Testis (tissue), 3 donors: Measurements from ENCODE around the gene SRCIN1. TPM values are rescaled to one million over a fixed set of nuclear protein-coding genes. Genes with fewer than 3 reads are reported as not detected.

Experiments used
- DNase-seq: peaks from one replicate; pipeline ENCODE4 v3.0.0-alpha.2; 2019
- H3K27ac ChIP-seq, 2 donors: fragments of 200-600 bp; sonication (generic); one replicate each; pipeline ENCODE4 v1.5.1; 2019
- H3K27me3 ChIP-seq: fragments of 200-600 bp; sonication (generic); one replicate; pipeline ENCODE4 v1.5.1; 2019
- H3K36me3 ChIP-seq: fragments of 200-600 bp; sonication (generic); one replicate; pipeline ENCODE4 v1.5.1; 2017; ENCODE audit warnings: low read depth; ENCODE audit errors: missing control alignments
- H3K4me1 ChIP-seq: fragments of 200-600 bp; sonication (generic); one replicate; pipeline ENCODE4 v1.5.1; 2019
- H3K4me3 ChIP-seq, 2 donors: fragments of 200-600 bp; sonication (generic); one replicate each; pipeline ENCODE4 v1.5.1; 2017 to 2019
- H3K9me3 ChIP-seq: fragments of 200-600 bp; sonication (generic); one replicate; pipeline ENCODE4 v1.5.1; 2017
- CTCF ChIP-seq, 3 experiments: fragments of 450-650 bp in 2 of 3; fragments of 200-600 bp in 1 of 3; sonication (generic) in 1 of 3; IDR thresholded peaks; one replicate each; pipeline ENCODE4 v1.5.1; 2016 to 2019; ENCODE audit warnings: antibody characterized with exemption in 3 of 3, mild to moderate bottlenecking in 2 of 3, moderate library complexity in 1 of 3
- POLR2A ChIP-seq: fragments of 450-650 bp; IDR thresholded peaks from one replicate; pipeline ENCODE4 v1.6.1; 2017; ENCODE audit warnings: antibody characterized with exemption, mild to moderate bottlenecking, moderate library complexity
- WGBS, 2 donors: methylation state at CpG; one replicate each; pipeline ENCODE4 v1.1.5; 2018; 5-methylcytosine and 5-hydroxymethylcytosine counted together
- intact Hi-C: fragments of 100-400 bp; cut with DNase I; formaldehyde crosslinking; loops from one replicate; pipeline ENCODE4 v1.15.1; 2023; ENCODE audit warnings: low total_unique reads
- polyA plus RNA-seq: library from polyadenylated mRNA; stranded (reverse); fragments of 350-450 nt; fragmentation: Illumina TruSeq; extraction: RNeasy Lipid Tissue Mini Kit (QIAGEN cat#74804); gene quantifications from one replicate; pipeline ENCODE4 v1.2.3, GENCODE V29; 2014; ENCODE audit warnings: low read depth, low replicate concordance; ENCODE audit not compliant: insufficient read depth
- total RNA-seq, 2 donors: library from RNA; depleted of rRNA; stranded (reverse); fragments of >200 nt; gene quantifications; one replicate each; pipeline ENCODE4 v1.2.3, GENCODE V29; 2016

Gene SRCIN1
- total and polyA plus RNA-seq, 3 donors from 2014 or later, result 3.2 to 8.9 (median 6.2) TPM

DNA sequence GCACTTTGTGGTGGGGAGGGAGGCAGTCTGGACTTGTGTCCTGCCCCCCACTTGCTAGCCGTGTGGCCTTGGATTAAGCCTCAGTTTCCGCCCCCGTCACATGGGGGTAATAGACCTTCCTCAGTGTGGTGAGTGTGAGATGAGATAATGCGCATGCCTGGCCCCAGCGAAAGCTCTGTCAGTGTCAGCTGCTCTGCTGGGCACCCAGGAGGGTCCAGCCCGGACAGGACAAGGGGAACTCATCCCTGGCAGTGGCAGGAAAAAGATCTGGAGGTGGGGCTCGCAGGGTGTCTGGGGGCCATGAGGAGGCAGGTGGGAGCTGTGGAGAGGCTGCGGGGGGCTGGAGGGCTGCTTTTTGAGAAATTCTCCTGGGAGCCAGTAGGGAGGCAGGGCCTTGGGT, 63.5 kb downstream of the SRCIN1 start:
- TF ChIP-seq CTCF (IDR thresholded peaks at IDR 0.05), result no peak
- no peak for TF ChIP-seq POLR2A
- no peak overlapping the region for H3K27ac ChIP-seq
- no peaks in the 10 kb centered on the region for H3K4me1 ChIP-seq
- no peaks in the 10 kb centered on the region for H3K36me3 ChIP-seq
- WGBS, 2 donors, result 88 to 89% methylated on average over 5 to 8 of the region's 8 CpGs
- intact Hi-C loops, result no loop called here
- H3K27me3 ChIP-seq, result no peaks in the 10 kb centered on the region
- H3K4me3 ChIP-seq, result no peak overlapping the region
- no peaks in the 10 kb centered on the region for H3K9me3 ChIP-seq
- no peak for DNase-seq

DNA sequence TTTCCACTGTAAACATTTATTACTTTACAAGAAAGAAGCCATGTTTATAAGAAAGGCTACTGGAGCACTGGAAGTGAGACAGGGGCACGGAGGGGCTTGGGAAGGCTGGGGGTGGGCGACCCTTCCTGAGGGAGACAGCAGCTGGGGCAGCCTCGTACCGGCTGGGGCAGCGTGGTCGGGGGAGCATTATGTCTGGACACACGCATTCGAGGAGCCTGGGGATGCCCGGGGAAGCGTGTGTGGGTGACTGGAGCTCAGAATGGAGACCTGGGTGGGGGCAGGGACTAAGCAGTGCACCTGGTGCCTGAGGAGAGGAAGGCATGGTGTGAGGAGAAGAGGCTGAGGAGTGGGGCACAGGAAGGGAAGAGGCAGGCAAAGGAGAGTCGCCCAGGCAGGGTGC, 64.5 kb downstream of the SRCIN1 start:
- Histone ChIP-seq H3K36me3 (no peaks in the 10 kb centered on the region), H3K4me3 (no peak overlapping the region), H3K27me3 (no peaks in the 10 kb centered on the region), H3K4me1 (no peaks in the 10 kb centered on the region), H3K27ac (no peak overlapping the region), H3K9me3 (no peaks in the 10 kb centered on the region)
- TF ChIP-seq CTCF (IDR thresholded peaks at IDR 0.05), result no peak
- TF ChIP-seq POLR2A, result no peak
- intact Hi-C loops, result no loop called here
- WGBS, 2 donors, result 86 to 91% methylated on average over 11 of the region's 11 CpGs
- DNase-seq, result no peak

GRCh38 chr17:38540514-38541045, 65.2 kb downstream of the SRCIN1 start:
- DNase-seq, result no peak
- H3K4me1 ChIP-seq, result no peaks in the 10 kb centered on the region
- no peak overlapping the region for H3K27ac ChIP-seq
- H3K36me3 ChIP-seq, result no peaks in the 10 kb centered on the region
- no peak overlapping the region for H3K4me3 ChIP-seq
- intact Hi-C loops, result no loop called here
- H3K9me3 ChIP-seq, result no peaks in the 10 kb centered on the region
- TF ChIP-seq CTCF (IDR thresholded peaks at IDR 0.05) (no peak), POLR2A (no peak)
- WGBS, 2 donors, result 89% methylated on average over 11 of the region's 11 CpGs
- no peaks in the 10 kb centered on the region for H3K27me3 ChIP-seq

- DNase-seq, result no peak
- H3K4me3 ChIP-seq, result no peak overlapping the region
- intact Hi-C loops, result no loop called here
- no peaks in the 10 kb centered on the region for H3K9me3 ChIP-seq
- 91 to 93% methylated on average over 7 to 8 of the region's 8 CpGs for WGBS, 2 donors
- no peaks in the 10 kb centered on the region for H3K4me1 ChIP-seq
- no peak overlapping the region for H3K27ac ChIP-seq
- H3K27me3 ChIP-seq, result no peaks in the 10 kb centered on the region
- TF ChIP-seq CTCF (IDR thresholded peaks at IDR 0.05) (no peak), POLR2A (no peak)
- no peaks in the 10 kb centered on the region for H3K36me3 ChIP-seq
Measured at GRCh38 chr17:38539386-38539785, 66.4 kb downstream of the SRCIN1 start.

GRCh38 chr17:38538906-38539305, 66.8 kb downstream of the SRCIN1 start:
- TF ChIP-seq CTCF (IDR thresholded peaks at IDR 0.05) (no peak), POLR2A (no peak)
- 93 to 95% methylated on average over 9 of the region's 9 CpGs for WGBS, 2 donors
- Histone ChIP-seq H3K4me1 (no peaks in the 10 kb centered on the region), H3K9me3 (no peaks in the 10 kb centered on the region), H3K4me3 (no peak overlapping the region), H3K27ac (no peak overlapping the region), H3K27me3 (no peaks in the 10 kb centered on the region), H3K36me3 (no peaks in the 10 kb centered on the region)
- intact Hi-C loops, result no loop called here
- DNase-seq, result no peak
